Measurements from ENCODE around the gene PHF10. TPM values are rescaled to one million over a fixed set of nuclear protein-coding genes. Genes with fewer than 3 reads are reported as not detected.
"Not testable (repeated sequence)": the region's sequence is repeated elsewhere in the genome, so short reads cannot be mapped to it uniquely, and the experiment has no call there.

Gene PHF10
- total RNA-seq: 100 to 1,000 TPM in 2 of 9 donors, 10 to 100 TPM in 7; 36.6 to 119 (median 52.6) TPM
- 100 to 1,000 TPM in 1 of 3 donors, 10 to 100 TPM in 2; 52.9 to 121 (median 90.7) TPM for polyA plus RNA-seq
- long read RNA-seq, donor 1, full-length matches to known transcripts: 22 of 38 reads
- long read RNA-seq, donor 1, partial matches to known transcripts: 16 of 38 reads
- long read RNA-seq, donor 1, other reads (novel, unspliced or antisense): 0 of 38 reads
- long read RNA-seq, donor 2, full-length matches to known transcripts: 19 of 65 reads
- long read RNA-seq, donor 2, partial matches to known transcripts: 46 of 65 reads
- long read RNA-seq, donor 2, other reads (novel, unspliced or antisense): 0 of 65 reads
- long read RNA-seq, donor 3, full-length matches to known transcripts: 20 of 26 reads
- long read RNA-seq, donor 3, partial matches to known transcripts: 6 of 26 reads
- long read RNA-seq, donor 3, other reads (novel, unspliced or antisense): 0 of 26 reads
- long read RNA-seq, donor 4, partial matches to known transcripts: 2 of 5 reads
- long read RNA-seq, donor 4, other reads (novel, unspliced or antisense): 3 of 5 reads
- long read RNA-seq, donor 5, full-length matches to known transcripts: 38 of 59 reads
- long read RNA-seq, donor 5, partial matches to known transcripts: 14 of 59 reads
- long read RNA-seq, donor 5, other reads (novel, unspliced or antisense): 7 of 59 reads
- long read RNA-seq, donor 6, partial matches to known transcripts: 2 of 5 reads
- long read RNA-seq, donor 6, other reads (novel, unspliced or antisense): 3 of 5 reads
- long read RNA-seq, donor 7, full-length matches to known transcripts: 9 of 22 reads
- long read RNA-seq, donor 7, partial matches to known transcripts: 13 of 22 reads
- long read RNA-seq, donor 7, other reads (novel, unspliced or antisense): 0 of 22 reads
- long read RNA-seq, donor 8, full-length matches to known transcripts: 26 of 39 reads
- long read RNA-seq, donor 8, partial matches to known transcripts: 13 of 39 reads
- long read RNA-seq, donor 8, other reads (novel, unspliced or antisense): 0 of 39 reads
- long read RNA-seq, donor 9, full-length matches to known transcripts: 10 of 26 reads
- long read RNA-seq, donor 9, partial matches to known transcripts: 16 of 26 reads
- long read RNA-seq, donor 9, other reads (novel, unspliced or antisense): 0 of 26 reads
- long read RNA-seq, donor 10, full-length matches to known transcripts: 10 of 54 reads
- long read RNA-seq, donor 10, partial matches to known transcripts: 44 of 54 reads
- long read RNA-seq, donor 10, other reads (novel, unspliced or antisense): 0 of 54 reads

GRCh38 chr6:169724494-169725124, at the start of gene PHF10:
PHF10 (minus strand) TSS chr6:169724500; CDS start chr6:169723931, 569 bp downstream.
- peak within 1 kb of the TSS; percentile 93 to 99 (median 96) for H3K27ac ChIP-seq
- DNase-seq: peak; percentile 39 to 72 (median 57)
- H3K36me3 ChIP-seq (replicated peaks in 1 of 2): no peaks in the 10 kb centered on the region
- no peaks in the 10 kb centered on the region for H3K9me3 ChIP-seq (replicated peaks in 1 of 3)
- no peaks in the 10 kb centered on the region for H3K27me3 ChIP-seq
- intact Hi-C loops (cut with DNase I): no loop called here
- H3K4me1 ChIP-seq (replicated peaks in 1 of 2): peaks cover 10 to 43% of the 10 kb centered on the region in 2 donors
- TF ChIP-seq CTCF (IDR thresholded peaks at IDR 0.05) (no peak), POLR2A (IDR thresholded peaks at IDR 0.05) (no peak)
- peak within 1 kb of the TSS; percentile 27 to 90 (median 46) for H3K4me3 ChIP-seq
- 0 to 1% (median 0%) methylated on average over 1 to 84 of the region's 89 CpGs; no CpG with 5 or more reads in 1 of the 4 donors for WGBS, 4 donors

GRCh38 chr6:169766921-169767736, 42.8 kb upstream of the PHF10 start:
- intact Hi-C loops (cut with DNase I): no loop called here
- Histone ChIP-seq H3K27me3 (no peaks in the 10 kb centered on the region), H3K4me1 (replicated peaks in 1 of 2) (no peaks in the 10 kb centered on the region), H3K4me3 (no peak overlapping the region), H3K9me3 (replicated peaks in 1 of 3) (no peaks in the 10 kb centered on the region), H3K36me3 (replicated peaks in 1 of 2) (peaks cover 0 to 56% of the 10 kb centered on the region in 2 donors), H3K27ac (no peak overlapping the region)
- no peak for DNase-seq
- TF ChIP-seq POLR2A (IDR thresholded peaks at IDR 0.05): no peak
- TF ChIP-seq CTCF (IDR thresholded peaks at IDR 0.05): no peak
- 95 to 97% (median 96%) methylated on average over 13 of the region's 13 CpGs for WGBS, 4 donors

GRCh38 chr6:169766232-169766631, 41.9 kb upstream of the PHF10 start:
- H3K27ac ChIP-seq: no peak overlapping the region
- peaks cover 0 to 49% of the 10 kb centered on the region in 2 donors for H3K36me3 ChIP-seq (replicated peaks in 1 of 2)
- no peaks in the 10 kb centered on the region for H3K9me3 ChIP-seq (replicated peaks in 1 of 3)
- no peaks in the 10 kb centered on the region for H3K27me3 ChIP-seq
- H3K4me3 ChIP-seq: no peak overlapping the region
- TF ChIP-seq POLR2A (IDR thresholded peaks at IDR 0.05): no peak
- no peak for TF ChIP-seq CTCF (IDR thresholded peaks at IDR 0.05)
- intact Hi-C loops (cut with DNase I): no loop called here
- 70 to 86% (median 80%) methylated on average over 5 of the region's 5 CpGs for WGBS, 4 donors
- no peaks in the 10 kb centered on the region for H3K4me1 ChIP-seq (replicated peaks in 1 of 2)
- DNase-seq: no peak

GRCh38 chr6:169765789-169766188, 41.5 kb upstream of the PHF10 start:
- H3K27ac ChIP-seq; H3K27me3 ChIP-seq; H3K4me3 ChIP-seq; intact Hi-C loops (cut with DNase I); H3K4me1 ChIP-seq (replicated peaks in 1 of 2); H3K9me3 ChIP-seq (replicated peaks in 1 of 3); DNase-seq: not testable (repeated sequence)
- H3K36me3 ChIP-seq (replicated peaks in 1 of 2): peaks cover 0 to 48% of the 10 kb centered on the region in 2 donors
- WGBS, 4 donors: 81 to 94% (median 85%) methylated on average over 10 of the region's 10 CpGs
